ENCODE results near the gene SLITRK2. TPM values are rescaled to one million over a fixed set of nuclear protein-coding genes. Genes with fewer than 3 reads are reported as not detected.

SLITRK2 gene
- total and polyA plus RNA-seq, 2 donors: 0.80 to 0.84 TPM

- Histone ChIP-seq H3K27me3 (ENCODE audit: control insufficient read depth in 2 of 2, insufficient read depth in 1 of 2, low read length in 1 of 2) (no peaks in the 10 kb centered on the region), H3K36me3 (ENCODE audit: control insufficient read depth in 2 of 2, insufficient read depth in 2 of 2, low read length in 1 of 2) (no peaks in the 10 kb centered on the region), H3K27ac (ENCODE audit: low read depth in 1 of 2, low read length in 1 of 2) (no peak overlapping the region), H3K9me3 (ENCODE audit: control insufficient read depth in 2 of 2, insufficient read depth in 1 of 2, low read length in 1 of 2) (no peaks in the 10 kb centered on the region), H3K4me3 (ENCODE audit: low read length in 2 of 2) (no peak overlapping the region), H3K4me1 (ENCODE audit: control insufficient read depth in 2 of 2, insufficient read depth in 2 of 2, low read length in 2 of 2) (no peaks in the 10 kb centered on the region)
- WGBS: 53% methylated on average over 7 of the region's 7 CpGs
- DNase-seq (ENCODE audit: low read depth in 6 of 9, low spot score in 9 of 9): no peak
Measured at GRCh38 chrX:145843146-145843904, 25.7 kb downstream of the SLITRK2 start.

GRCh38 chrX:145844886-145845285 is 27.3 kb downstream of the SLITRK2 start:
- H3K27me3 ChIP-seq (ENCODE audit: control insufficient read depth in 2 of 2, insufficient read depth in 1 of 2, low read length in 1 of 2): no peaks in the 10 kb centered on the region
- H3K36me3 ChIP-seq (ENCODE audit: control insufficient read depth in 2 of 2, insufficient read depth in 2 of 2, low read length in 1 of 2): no peaks in the 10 kb centered on the region
- H3K4me3 ChIP-seq (ENCODE audit: low read length in 2 of 2): no peak overlapping the region
- H3K9me3 ChIP-seq (ENCODE audit: control insufficient read depth in 2 of 2, insufficient read depth in 1 of 2, low read length in 1 of 2): no peaks in the 10 kb centered on the region
- no peaks in the 10 kb centered on the region for H3K4me1 ChIP-seq (ENCODE audit: control insufficient read depth in 2 of 2, insufficient read depth in 2 of 2, low read length in 2 of 2)
- 96% methylated on average over 7 of the region's 7 CpGs for WGBS
- H3K27ac ChIP-seq (ENCODE audit: low read depth in 1 of 2, low read length in 1 of 2): no peak overlapping the region
- no peak for DNase-seq (ENCODE audit: low read depth in 6 of 9, low spot score in 9 of 9)

GRCh38 chrX:145848448-145848847 is 30.8 kb downstream of the SLITRK2 start:
- Histone ChIP-seq H3K9me3 (ENCODE audit: control insufficient read depth in 2 of 2, insufficient read depth in 1 of 2, low read length in 1 of 2) (no peaks in the 10 kb centered on the region), H3K4me3 (ENCODE audit: low read length in 2 of 2) (no peak overlapping the region), H3K4me1 (ENCODE audit: control insufficient read depth in 2 of 2, insufficient read depth in 2 of 2, low read length in 2 of 2) (no peaks in the 10 kb centered on the region), H3K36me3 (ENCODE audit: control insufficient read depth in 2 of 2, insufficient read depth in 2 of 2, low read length in 1 of 2) (no peaks in the 10 kb centered on the region), H3K27ac (ENCODE audit: low read depth in 1 of 2, low read length in 1 of 2) (no peak overlapping the region), H3K27me3 (ENCODE audit: control insufficient read depth in 2 of 2, insufficient read depth in 1 of 2, low read length in 1 of 2) (no peaks in the 10 kb centered on the region)
- 87% methylated on average over 2 of the region's 2 CpGs for WGBS
- no peak for DNase-seq (ENCODE audit: low read depth in 6 of 9, low spot score in 9 of 9)

- no peak for DNase-seq (ENCODE audit: low read depth in 6 of 9, low spot score in 9 of 9)
- 87% methylated on average over 11 of the region's 11 CpGs for WGBS
- H3K4me1 ChIP-seq (ENCODE audit: control insufficient read depth in 2 of 2, insufficient read depth in 2 of 2, low read length in 2 of 2): no peaks in the 10 kb centered on the region
- no peak overlapping the region for H3K27ac ChIP-seq (ENCODE audit: low read depth in 1 of 2, low read length in 1 of 2)
- no peaks in the 10 kb centered on the region for H3K9me3 ChIP-seq (ENCODE audit: control insufficient read depth in 2 of 2, insufficient read depth in 1 of 2, low read length in 1 of 2)
- H3K27me3 ChIP-seq (ENCODE audit: control insufficient read depth in 2 of 2, insufficient read depth in 1 of 2, low read length in 1 of 2): no peaks in the 10 kb centered on the region
- no peaks in the 10 kb centered on the region for H3K36me3 ChIP-seq (ENCODE audit: control insufficient read depth in 2 of 2, insufficient read depth in 2 of 2, low read length in 1 of 2)
- H3K4me3 ChIP-seq (ENCODE audit: low read length in 2 of 2): no peak overlapping the region
Measured at GRCh38 chrX:145848857-145849256, 31.2 kb downstream of the SLITRK2 start.

- no peaks in the 10 kb centered on the region for H3K4me1 ChIP-seq (ENCODE audit: control insufficient read depth in 2 of 2, insufficient read depth in 2 of 2, low read length in 2 of 2)
- no peaks in the 10 kb centered on the region for H3K27me3 ChIP-seq (ENCODE audit: control insufficient read depth in 2 of 2, insufficient read depth in 1 of 2, low read length in 1 of 2)
- no peak for DNase-seq (ENCODE audit: low read depth in 6 of 9, low spot score in 9 of 9)
- H3K9me3 ChIP-seq (ENCODE audit: control insufficient read depth in 2 of 2, insufficient read depth in 1 of 2, low read length in 1 of 2): no peaks in the 10 kb centered on the region
- H3K36me3 ChIP-seq (ENCODE audit: control insufficient read depth in 2 of 2, insufficient read depth in 2 of 2, low read length in 1 of 2): no peaks in the 10 kb centered on the region
- H3K4me3 ChIP-seq (ENCODE audit: low read length in 2 of 2): no peak overlapping the region
- H3K27ac ChIP-seq (ENCODE audit: low read depth in 1 of 2, low read length in 1 of 2): no peak overlapping the region
- 97% methylated on average over 13 of the region's 13 CpGs for WGBS
Measured at GRCh38 chrX:145853181-145853580, 35.6 kb downstream of the SLITRK2 start.

GRCh38 chrX:145856181-145856580 is 38.6 kb downstream of the SLITRK2 start:
- Histone ChIP-seq H3K9me3 (ENCODE audit: control insufficient read depth in 2 of 2, insufficient read depth in 1 of 2, low read length in 1 of 2) (no peaks in the 10 kb centered on the region), H3K27me3 (ENCODE audit: control insufficient read depth in 2 of 2, insufficient read depth in 1 of 2, low read length in 1 of 2) (no peaks in the 10 kb centered on the region), H3K4me3 (ENCODE audit: low read length in 2 of 2) (no peak overlapping the region), H3K36me3 (ENCODE audit: control insufficient read depth in 2 of 2, insufficient read depth in 2 of 2, low read length in 1 of 2) (no peaks in the 10 kb centered on the region), H3K4me1 (ENCODE audit: control insufficient read depth in 2 of 2, insufficient read depth in 2 of 2, low read length in 2 of 2) (no peaks in the 10 kb centered on the region), H3K27ac (ENCODE audit: low read depth in 1 of 2, low read length in 1 of 2) (no peak overlapping the region)
- no peak for DNase-seq (ENCODE audit: low read depth in 6 of 9, low spot score in 9 of 9)
- 94% methylated on average over 4 of the region's 4 CpGs for WGBS

- Histone ChIP-seq H3K4me1 (ENCODE audit: control insufficient read depth in 2 of 2, insufficient read depth in 2 of 2, low read length in 2 of 2) (no peaks in the 10 kb centered on the region), H3K9me3 (ENCODE audit: control insufficient read depth in 2 of 2, insufficient read depth in 1 of 2, low read length in 1 of 2) (no peaks in the 10 kb centered on the region), H3K27ac (ENCODE audit: low read depth in 1 of 2, low read length in 1 of 2) (no peak overlapping the region), H3K36me3 (ENCODE audit: control insufficient read depth in 2 of 2, insufficient read depth in 2 of 2, low read length in 1 of 2) (no peaks in the 10 kb centered on the region), H3K4me3 (ENCODE audit: low read length in 2 of 2) (no peak overlapping the region), H3K27me3 (ENCODE audit: control insufficient read depth in 2 of 2, insufficient read depth in 1 of 2, low read length in 1 of 2) (no peaks in the 10 kb centered on the region)
- WGBS: 80% methylated on average over 3 of the region's 3 CpGs
- no peak for DNase-seq (ENCODE audit: low read depth in 6 of 9, low spot score in 9 of 9)
Measured at GRCh38 chrX:145861818-145862217, 44.2 kb downstream of the SLITRK2 start.

- WGBS: 83% methylated on average over 4 of the region's 4 CpGs
- DNase-seq (ENCODE audit: low read depth in 6 of 9, low spot score in 9 of 9): no peak
- Histone ChIP-seq H3K4me1 (ENCODE audit: control insufficient read depth in 2 of 2, insufficient read depth in 2 of 2, low read length in 2 of 2) (no peaks in the 10 kb centered on the region), H3K27ac (ENCODE audit: low read depth in 1 of 2, low read length in 1 of 2) (no peak overlapping the region), H3K4me3 (ENCODE audit: low read length in 2 of 2) (no peak overlapping the region), H3K9me3 (ENCODE audit: control insufficient read depth in 2 of 2, insufficient read depth in 1 of 2, low read length in 1 of 2) (no peaks in the 10 kb centered on the region), H3K27me3 (ENCODE audit: control insufficient read depth in 2 of 2, insufficient read depth in 1 of 2, low read length in 1 of 2) (no peaks in the 10 kb centered on the region), H3K36me3 (ENCODE audit: control insufficient read depth in 2 of 2, insufficient read depth in 2 of 2, low read length in 1 of 2) (no peaks in the 10 kb centered on the region)
Measured at GRCh38 chrX:145865082-145865481, 47.5 kb downstream of the SLITRK2 start.
